Measurements from ENCODE around the gene ITGB5.

The ITGB5 gene

GRCh38 chr3:124859025-124859424 is 28.1 kb downstream of the ITGB5 start:
- no peak overlapping the region for H3K4me3 ChIP-seq (ENCODE audit: low read length)
- DNase-seq (ENCODE audit: low read depth), result peak; percentile 39
- TF ChIP-seq CTCF (IDR thresholded peaks at IDR 0.05; ENCODE audit: insufficient read depth, low read depth, low read length, missing control alignments), result no peak

- H3K4me3 ChIP-seq (ENCODE audit: low read length), result no peak overlapping the region
- DNase-seq (ENCODE audit: low read depth), result no peak
- no peak for TF ChIP-seq CTCF (IDR thresholded peaks at IDR 0.05; ENCODE audit: insufficient read depth, low read depth, low read length, missing control alignments)
Observed at GRCh38 chr3:124858275-124858674, 28.9 kb downstream of the ITGB5 start.

- no peak for DNase-seq (ENCODE audit: low read depth)
- no peak overlapping the region for H3K4me3 ChIP-seq (ENCODE audit: low read length)
- no peak for TF ChIP-seq CTCF (IDR thresholded peaks at IDR 0.05; ENCODE audit: insufficient read depth, low read depth, low read length, missing control alignments)
Observed at GRCh38 chr3:124856677-124857076, 30.5 kb downstream of the ITGB5 start.

- H3K4me3 ChIP-seq (ENCODE audit: low read length), result no peak overlapping the region
- DNase-seq (ENCODE audit: low read depth), result no peak
- no peak for TF ChIP-seq CTCF (IDR thresholded peaks at IDR 0.05; ENCODE audit: insufficient read depth, low read depth, low read length, missing control alignments)
Observed at GRCh38 chr3:124854009-124854408, 33.2 kb downstream of the ITGB5 start.

GRCh38 chr3:124853446-124853845 is 33.7 kb downstream of the ITGB5 start:
- TF ChIP-seq CTCF (IDR thresholded peaks at IDR 0.05; ENCODE audit: insufficient read depth, low read depth, low read length, missing control alignments), result no peak
- DNase-seq (ENCODE audit: low read depth), result no peak
- H3K4me3 ChIP-seq (ENCODE audit: low read length), result no peak overlapping the region

- no peak for TF ChIP-seq CTCF (IDR thresholded peaks at IDR 0.05; ENCODE audit: insufficient read depth, low read depth, low read length, missing control alignments)
- DNase-seq (ENCODE audit: low read depth), result no peak
- H3K4me3 ChIP-seq (ENCODE audit: low read length), result no peak overlapping the region
Observed at GRCh38 chr3:124851905-124852304, 35.3 kb downstream of the ITGB5 start.

GRCh38 chr3:124851136-124851535 is 36.0 kb downstream of the ITGB5 start:
- TF ChIP-seq CTCF (IDR thresholded peaks at IDR 0.05; ENCODE audit: insufficient read depth, low read depth, low read length, missing control alignments), result no peak
- no peak overlapping the region for H3K4me3 ChIP-seq (ENCODE audit: low read length)
- no peak for DNase-seq (ENCODE audit: low read depth)

All from epithelial cell of esophagus (primary cell).